GM19240 (cell line): ENCODE data around the gene GIT1.
A peak's percentile ranks its signal among the peaks of the same experiment; 100 is the strongest.

Experiments used
- DNase-seq: peaks from one replicate; pipeline ENCODE4 v3.0.0; 2011; ENCODE audit warnings: low spot score; ENCODE audit not compliant: insufficient read length

The GIT1 gene

GRCh38 chr17:29593591-29594518 lies 4.4 kb upstream of the GIT1 start:
- DNase-seq: no peak

GRCh38 chr17:29592850-29593551 lies 3.6 kb upstream of the GIT1 start, which contains the start of gene ANKRD13B:
Gene ANKRD13B (plus strand): TSS chr17:29593132. CDS start chr17:29593622, 490 bp downstream.
- DNase-seq: no peak

- DNase-seq: peak; percentile 90
Observed at GRCh38 chr17:29591737-29592608, 2.5 kb upstream of the GIT1 start.

- no peak for DNase-seq
Observed at GRCh38 chr17:29591146-29591736, 1.8 kb upstream of the GIT1 start.

GRCh38 chr17:29590411-29591145 lies 1.1 kb upstream of the GIT1 start:
- DNase-seq: no peak

GRCh38 chr17:29588562-29589411 lies 661 bp downstream of the GIT1 start:
- DNase-seq: no peak

- no peak for DNase-seq
Observed at GRCh38 chr17:29588017-29588561, 1.4 kb downstream of the GIT1 start.

- DNase-seq: no peak
Observed at GRCh38 chr17:29587591-29587990, 1.9 kb downstream of the GIT1 start.

GRCh38 chr17:29586676-29587469 lies 2.6 kb downstream of the GIT1 start:
- DNase-seq: no peak

- no peak for DNase-seq
Observed at GRCh38 chr17:29585080-29585751, 4.2 kb downstream of the GIT1 start.

GRCh38 chr17:29584452-29585079 lies 4.9 kb downstream of the GIT1 start:
- no peak for DNase-seq

- no peak for DNase-seq
Observed at GRCh38 chr17:29583324-29584248, 5.9 kb downstream of the GIT1 start.

GRCh38 chr17:29582772-29583171 lies 6.7 kb downstream of the GIT1 start:
- no peak for DNase-seq

- DNase-seq: no peak
Observed at GRCh38 chr17:29582254-29582765, 7.1 kb downstream of the GIT1 start.

GRCh38 chr17:29581583-29582253 lies 7.7 kb downstream of the GIT1 start:
- no peak for DNase-seq
